Measurements from ENCODE around the gene B4GALNT3. TPM values are rescaled to one million over a fixed set of nuclear protein-coding genes. Genes with fewer than 3 reads are reported as not detected.

Gene B4GALNT3
- total RNA-seq, 1 experiment from 2014 or later: 23.3 TPM

DNA sequence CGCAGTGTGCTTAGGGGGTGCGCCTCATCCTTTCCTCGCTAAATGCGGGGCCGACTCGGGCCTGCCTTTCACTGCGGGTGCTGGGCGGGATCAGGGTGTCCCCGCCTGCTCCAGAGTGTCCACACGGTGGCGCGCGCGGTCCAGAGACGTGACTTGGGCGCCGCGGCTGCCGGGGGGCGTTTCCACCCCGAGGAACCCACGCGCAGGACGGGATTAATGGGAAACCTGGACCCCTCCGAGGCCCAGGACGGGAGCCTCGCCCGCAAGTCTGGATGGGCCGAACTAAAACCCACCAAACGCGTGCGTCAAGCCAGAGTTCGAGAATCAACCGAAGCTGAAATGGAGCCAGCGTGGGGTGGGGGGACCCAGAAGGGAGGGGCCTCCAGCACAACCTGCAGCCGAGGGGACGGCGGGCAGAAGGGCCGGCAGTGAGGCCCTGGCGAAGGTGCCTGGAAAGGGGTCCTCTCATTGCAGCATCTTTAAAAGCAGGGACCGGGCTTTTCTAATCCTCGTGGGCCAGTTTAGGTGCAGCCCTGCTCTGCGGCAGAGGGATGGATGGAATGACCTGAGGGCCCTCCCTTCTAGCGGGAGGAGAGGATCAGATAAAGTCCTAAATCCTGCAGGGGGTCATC lies 110.2 kb downstream of the B4GALNT3 start:
- no peak overlapping the region for H3K9ac ChIP-seq (ENCODE audit: extremely low read depth, insufficient read length, low read length)

More for the DNA sequence above, 110.2 kb downstream of the B4GALNT3 start:
- Histone ChIP-seq H4K20me1 (ENCODE audit: control insufficient read depth, insufficient read depth, insufficient read length) (no peaks in the 10 kb centered on the region), H3K27ac (ENCODE audit: insufficient read length, low read depth, low read length) (no peak overlapping the region), H4K5ac (ENCODE audit: insufficient read length, low read depth, low read length) (no peak overlapping the region), H2BK15ac (ENCODE audit: low read depth, low read length) (no peak overlapping the region), H4K91ac (ENCODE audit: insufficient read length, low read depth, low read length) (no peak overlapping the region), H3K9me3 (ENCODE audit: control insufficient read depth, low read depth, low read length) (no peaks in the 10 kb centered on the region), H3T11ph (ENCODE audit: low read length) (no peak overlapping the region), H3K56ac (ENCODE audit: insufficient read length, low read depth, low read length) (no peak overlapping the region), H2BK5ac (ENCODE audit: insufficient read length, low read length) (no peak overlapping the region), H3K23ac (ENCODE audit: insufficient read length, low read depth, low read length) (no peak overlapping the region), H2AFZ (ENCODE audit: low read length) (no peak overlapping the region), H3K14ac (ENCODE audit: insufficient read depth, low read length) (no peak overlapping the region), H3K4me2 (ENCODE audit: insufficient read depth, insufficient read length, low read length) (peak overlapping the region; percentile 73), H3K18ac (ENCODE audit: insufficient read length, low read depth, low read length) (no peak overlapping the region), H3K23me2 (ENCODE audit: insufficient read length, low read depth, low read length, poor library complexity, severe bottlenecking) (peaks cover 11% of the 10 kb centered on the region), H2AK5ac (ENCODE audit: insufficient read length, low read length) (no peak overlapping the region), H4K8ac (replicated peaks; ENCODE audit: insufficient read length, low read depth, low read length) (no peak overlapping the region), H3K4ac (ENCODE audit: low read depth, low read length) (no peak overlapping the region), H2BK20ac (ENCODE audit: low read depth, low read length, poor library complexity, severe bottlenecking) (no peak overlapping the region), H2BK12ac (ENCODE audit: insufficient read length, low read depth, low read length) (no peak overlapping the region), H3K79me1 (ENCODE audit: insufficient read depth, low read depth, low read length, poor library complexity, severe bottlenecking) (no peaks in the 10 kb centered on the region), H3K79me2 (ENCODE audit: insufficient read depth, low read length) (no peaks in the 10 kb centered on the region), H3K27me3 (ENCODE audit: insufficient read depth, low read length) (no peaks in the 10 kb centered on the region), H3K4me1 (ENCODE audit: insufficient read depth, low read length) (no peaks in the 10 kb centered on the region; the same call in 1 of the 2 replicates), H2BK120ac (ENCODE audit: low read depth, low read length, poor library complexity, severe bottlenecking) (no peak overlapping the region)
- Mint-ChIP-seq H3K36me3 (ENCODE audit: insufficient read depth in 1 of 3, low read depth in 3 of 3) (peaks cover 0 to 2% (median 0%) of the 10 kb centered on the region in 3 experiments; a peak in 3 of 7 replicates), H3K27ac (no peak overlapping the region), H3K4me1 (peaks cover 18 to 19% of the 10 kb centered on the region in 2 experiments), H3K9me3 (peaks cover 2 to 6% of the 10 kb centered on the region in 2 experiments; a peak in 2 of 5 replicates), H3K27me3 (ENCODE audit: low read depth) (peaks cover 11% of the 10 kb centered on the region), H3K4me3 (peak overlapping the region; percentile 75 to 80)
- peak; percentile 88 for DNase-seq
- no CpG with 5 or more reads among the region's 44 CpGs for WGBS (ENCODE audit: extremely low coverage, insufficient read length, low lambda C conversion rate)
- TF ChIP-seq, protein P1, sequence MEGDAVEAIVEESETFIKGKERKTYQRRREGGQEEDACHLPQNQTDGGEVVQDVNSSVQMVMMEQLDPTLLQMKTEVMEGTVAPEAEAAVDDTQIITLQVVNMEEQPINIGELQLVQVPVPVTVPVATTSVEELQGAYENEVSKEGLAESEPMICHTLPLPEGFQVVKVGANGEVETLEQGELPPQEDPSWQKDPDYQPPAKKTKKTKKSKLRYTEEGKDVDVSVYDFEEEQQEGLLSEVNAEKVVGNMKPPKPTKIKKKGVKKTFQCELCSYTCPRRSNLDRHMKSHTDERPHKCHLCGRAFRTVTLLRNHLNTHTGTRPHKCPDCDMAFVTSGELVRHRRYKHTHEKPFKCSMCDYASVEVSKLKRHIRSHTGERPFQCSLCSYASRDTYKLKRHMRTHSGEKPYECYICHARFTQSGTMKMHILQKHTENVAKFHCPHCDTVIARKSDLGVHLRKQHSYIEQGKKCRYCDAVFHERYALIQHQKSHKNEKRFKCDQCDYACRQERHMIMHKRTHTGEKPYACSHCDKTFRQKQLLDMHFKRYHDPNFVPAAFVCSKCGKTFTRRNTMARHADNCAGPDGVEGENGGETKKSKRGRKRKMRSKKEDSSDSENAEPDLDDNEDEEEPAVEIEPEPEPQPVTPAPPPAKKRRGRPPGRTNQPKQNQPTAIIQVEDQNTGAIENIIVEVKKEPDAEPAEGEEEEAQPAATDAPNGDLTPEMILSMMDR (conservative IDR thresholded peaks at IDR 0.05): peak; percentile 98

Data from H9 (cell line).